AG04450 (cell line): ENCODE measurements around the gene CPSF7. TPM values are rescaled to one million over a fixed set of nuclear protein-coding genes. Genes with fewer than 3 reads are reported as not detected.

ENCODE experiments used
- CTCF ChIA-PET: fragments of 300-600, 350-600 bp; formaldehyde crosslinking; extraction: SDS; loops from one replicate; lab custom pipeline; 2022; ENCODE audit warnings: antibody characterized with exemption, inconsistent platforms; lab: Charles Lee
- POLR2A ChIA-PET: fragments of 350-600 bp; formaldehyde crosslinking; extraction: SDS; loops from one replicate; lab custom pipeline; 2021; ENCODE audit warnings: antibody characterized with exemption, inconsistent platforms; lab: Yijun Ruan, JAX
- DNase-seq: peaks from one replicate; pipeline ENCODE4 v3.0.0-alpha.2; 2011; ENCODE audit warnings: low read depth, low spot score
- H3K27ac ChIP-seq: one replicate; pipeline ENCODE4 v1.5.1; 2012; ENCODE audit warnings: low read depth, low read length, control low read depth
- H3K27me3 ChIP-seq: one replicate; pipeline ENCODE4 v1.6.0; 2012; ENCODE audit warnings: low read length; ENCODE audit not compliant: control insufficient read depth, insufficient read depth
- H3K4me3 ChIP-seq: 2 replicates; pipeline ENCODE4 v1.5.1; 2011; ENCODE audit warnings: mild to moderate bottlenecking, low read depth, low read length, control low read depth
- H3K9me3 ChIP-seq: 2 replicates; pipeline ENCODE4 v1.5.1; 2012; ENCODE audit warnings: low read length; ENCODE audit not compliant: control insufficient read depth, insufficient read depth
- polyA plus RNA-seq: library from polyadenylated mRNA; depleted of rRNA; stranded (reverse); fragments of >200 nt; gene quantifications from 2 replicates; pipeline ENCODE4 v1.2.3, GENCODE V29; 2011
- TF ChIP-seq, protein P1 (sequence below): IDR thresholded peaks from 2 replicates; pipeline ENCODE4 v1.5.1; 2011; ENCODE audit warnings: low read depth, low read length, control low read depth, inconsistent platforms

CPSF7 gene
- polyA plus RNA-seq, 1 experiment: 37.3 TPM

DNA sequence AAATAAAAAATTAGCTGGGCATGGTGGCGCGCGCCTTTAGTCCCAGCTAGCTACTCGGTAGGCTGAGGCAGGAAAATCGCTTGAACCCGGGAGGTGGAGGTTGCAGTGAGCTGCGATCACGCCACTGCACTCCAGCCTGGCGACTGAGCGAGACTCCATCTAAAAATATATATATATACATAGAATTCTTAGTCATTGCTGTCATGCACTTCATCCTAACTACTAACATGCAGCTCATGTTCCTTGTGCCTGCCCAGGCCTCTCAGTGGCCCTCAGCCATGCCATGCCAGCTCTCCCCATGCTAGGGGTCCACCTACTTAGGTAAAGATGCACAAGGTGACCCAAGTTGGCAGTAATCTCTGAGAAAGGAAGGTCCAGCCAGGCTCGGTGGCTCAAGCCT is 71.2 kb downstream of the CPSF7 start:
- no peak for DNase-seq
- no peaks in the 10 kb centered on the region for H3K27me3 ChIP-seq
- no peaks in the 10 kb centered on the region; the same call in 1 of the 2 replicates for H3K9me3 ChIP-seq
- no peak overlapping the region for H3K27ac ChIP-seq
- no peak overlapping the region for H3K4me3 ChIP-seq
- TF ChIP-seq, protein P1, sequence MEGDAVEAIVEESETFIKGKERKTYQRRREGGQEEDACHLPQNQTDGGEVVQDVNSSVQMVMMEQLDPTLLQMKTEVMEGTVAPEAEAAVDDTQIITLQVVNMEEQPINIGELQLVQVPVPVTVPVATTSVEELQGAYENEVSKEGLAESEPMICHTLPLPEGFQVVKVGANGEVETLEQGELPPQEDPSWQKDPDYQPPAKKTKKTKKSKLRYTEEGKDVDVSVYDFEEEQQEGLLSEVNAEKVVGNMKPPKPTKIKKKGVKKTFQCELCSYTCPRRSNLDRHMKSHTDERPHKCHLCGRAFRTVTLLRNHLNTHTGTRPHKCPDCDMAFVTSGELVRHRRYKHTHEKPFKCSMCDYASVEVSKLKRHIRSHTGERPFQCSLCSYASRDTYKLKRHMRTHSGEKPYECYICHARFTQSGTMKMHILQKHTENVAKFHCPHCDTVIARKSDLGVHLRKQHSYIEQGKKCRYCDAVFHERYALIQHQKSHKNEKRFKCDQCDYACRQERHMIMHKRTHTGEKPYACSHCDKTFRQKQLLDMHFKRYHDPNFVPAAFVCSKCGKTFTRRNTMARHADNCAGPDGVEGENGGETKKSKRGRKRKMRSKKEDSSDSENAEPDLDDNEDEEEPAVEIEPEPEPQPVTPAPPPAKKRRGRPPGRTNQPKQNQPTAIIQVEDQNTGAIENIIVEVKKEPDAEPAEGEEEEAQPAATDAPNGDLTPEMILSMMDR: no peak
- CTCF ChIA-PET: interaction anchor here (3.2 to 3.6 kb wide), 2 partner anchors 22 to 27 kb away, joined by 21 to 26 read pairs; no protein-coding TSS in a partner anchor
- POLR2A ChIA-PET: interaction anchor here (0.7 to 1.2 kb wide), 2 partner anchors 25 to 66 kb away, joined by 3 to 6 read pairs; no protein-coding TSS in a partner anchor

GRCh38 chr11:61357894-61358239 is 71.9 kb downstream of the CPSF7 start:
- H3K27ac ChIP-seq: no peak overlapping the region
- ChIA-PET POLR2A (no interaction called here), CTCF (interaction anchor here (0.9 to 3.6 kb wide), 2 partner anchors 22 to 28 kb away, joined by 5 to 21 read pairs; no protein-coding TSS in a partner anchor)
- no peak for DNase-seq
- H3K9me3 ChIP-seq: no peaks in the 10 kb centered on the region; the same call in 1 of the 2 replicates
- no peak overlapping the region for H3K4me3 ChIP-seq
- no peaks in the 10 kb centered on the region for H3K27me3 ChIP-seq
- TF ChIP-seq, protein P1: no peak

- DNase-seq: no peak
- POLR2A ChIA-PET: no interaction called here
- CTCF ChIA-PET: interaction anchor here (0.5 to 3.6 kb wide), 3 partner anchors 21 to 112 kb away, joined by 3 to 21 read pairs (median 5); no protein-coding TSS in a partner anchor
- TF ChIP-seq, protein P1: no peak
- Histone ChIP-seq H3K27ac (no peak overlapping the region), H3K27me3 (no peaks in the 10 kb centered on the region), H3K4me3 (no peak overlapping the region), H3K9me3 (no peaks in the 10 kb centered on the region)
These were observed 72.4 kb downstream of the CPSF7 start for GRCh38 chr11:61357233-61357893.

GRCh38 chr11:61356706-61357105 is 73.1 kb downstream of the CPSF7 start:
- ChIA-PET CTCF (interaction anchor here (2.1 to 3.6 kb wide), 2 partner anchors 20 to 29 kb away, joined by 9 to 21 read pairs; no protein-coding TSS in a partner anchor), POLR2A (interaction anchor here (1.0 kb wide), 1 partner anchor 13 kb away, joined by 3 read pairs; no protein-coding TSS in a partner anchor)
- Histone ChIP-seq H3K27ac (no peak overlapping the region), H3K9me3 (no peaks in the 10 kb centered on the region), H3K4me3 (no peak overlapping the region), H3K27me3 (no peaks in the 10 kb centered on the region)
- TF ChIP-seq, protein P1: no peak
- no peak for DNase-seq

DNA sequence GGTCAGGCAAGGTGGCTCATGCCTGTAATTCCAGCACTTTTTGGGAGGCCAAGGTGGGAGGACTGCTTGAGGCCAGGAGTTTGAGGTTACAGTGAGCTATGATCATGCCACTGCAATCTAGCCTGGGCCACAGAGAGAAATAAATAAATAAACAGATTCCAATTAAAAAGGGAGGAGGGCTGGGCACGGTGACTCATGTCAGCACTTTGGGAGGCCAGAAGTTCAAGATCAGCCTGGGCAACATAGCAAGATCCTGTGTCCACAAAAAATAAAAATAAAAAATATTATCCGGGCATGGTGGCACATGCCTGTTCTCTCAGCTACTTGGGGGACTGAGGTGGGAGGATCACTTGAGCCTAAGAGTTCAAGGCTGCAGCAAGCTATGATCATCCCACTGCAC is 75.6 kb downstream of the CPSF7 start:
- CTCF ChIA-PET: interaction anchor here (1.7 kb wide), 1 partner anchor 18 kb away, joined by 9 read pairs; no protein-coding TSS in a partner anchor
- no peak overlapping the region for H3K27ac ChIP-seq
- DNase-seq: no peak
- POLR2A ChIA-PET: no interaction called here
- H3K9me3 ChIP-seq: no peaks in the 10 kb centered on the region
- H3K27me3 ChIP-seq: no peaks in the 10 kb centered on the region
- H3K4me3 ChIP-seq: no peak overlapping the region
- TF ChIP-seq, protein P1: no peak
